Astrocyte (in vitro differentiated cells and primary cell): ENCODE results near the gene MICAL3.

Source experiments
- EZH2 ChIP-seq: IDR thresholded peaks from 2 replicates; pipeline ENCODE4 v1.6.1; 2012; ENCODE audit warnings: mild to moderate bottlenecking, low read length, inconsistent platforms; ENCODE audit not compliant: insufficient read depth
- TF ChIP-seq, protein P1 (sequence below): IDR thresholded peaks from 2 replicates; pipeline ENCODE4 v1.5.1; 2011; ENCODE audit warnings: low read depth, mild to moderate bottlenecking, inconsistent platforms, low read length, moderate library complexity; ENCODE audit not compliant: insufficient read depth

DNA sequence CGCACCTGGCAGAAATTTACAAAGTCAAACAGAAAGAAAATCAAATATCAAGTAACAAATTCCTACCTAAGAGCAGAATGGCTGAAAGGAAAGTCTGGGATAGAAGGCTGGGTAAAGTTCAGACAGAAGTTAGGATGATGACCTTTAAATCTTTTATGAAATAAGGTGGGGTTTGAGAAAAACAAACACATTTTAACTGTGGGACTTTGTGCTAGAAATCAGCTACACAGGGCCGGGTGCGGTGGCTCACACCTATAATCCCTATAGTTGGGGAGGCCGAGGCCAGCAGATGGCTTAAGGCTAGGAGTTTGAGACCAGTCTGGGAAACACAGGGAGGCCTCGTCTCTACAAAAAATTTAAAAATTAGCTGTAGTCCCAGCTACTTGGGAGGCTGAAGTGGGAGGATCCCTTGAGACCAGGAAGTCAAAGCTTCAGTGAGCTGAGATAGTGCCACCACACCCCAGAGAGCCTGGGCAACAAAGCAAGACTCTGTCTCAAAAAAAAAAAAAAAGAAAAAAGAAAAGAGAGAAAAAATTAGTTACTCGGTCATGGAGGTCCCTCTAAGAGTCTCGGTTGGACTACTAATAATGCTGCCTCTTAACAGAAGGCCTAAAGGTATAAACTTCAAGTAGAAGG is 130.3 kb downstream of the MICAL3 start:
- TF ChIP-seq, protein P1, sequence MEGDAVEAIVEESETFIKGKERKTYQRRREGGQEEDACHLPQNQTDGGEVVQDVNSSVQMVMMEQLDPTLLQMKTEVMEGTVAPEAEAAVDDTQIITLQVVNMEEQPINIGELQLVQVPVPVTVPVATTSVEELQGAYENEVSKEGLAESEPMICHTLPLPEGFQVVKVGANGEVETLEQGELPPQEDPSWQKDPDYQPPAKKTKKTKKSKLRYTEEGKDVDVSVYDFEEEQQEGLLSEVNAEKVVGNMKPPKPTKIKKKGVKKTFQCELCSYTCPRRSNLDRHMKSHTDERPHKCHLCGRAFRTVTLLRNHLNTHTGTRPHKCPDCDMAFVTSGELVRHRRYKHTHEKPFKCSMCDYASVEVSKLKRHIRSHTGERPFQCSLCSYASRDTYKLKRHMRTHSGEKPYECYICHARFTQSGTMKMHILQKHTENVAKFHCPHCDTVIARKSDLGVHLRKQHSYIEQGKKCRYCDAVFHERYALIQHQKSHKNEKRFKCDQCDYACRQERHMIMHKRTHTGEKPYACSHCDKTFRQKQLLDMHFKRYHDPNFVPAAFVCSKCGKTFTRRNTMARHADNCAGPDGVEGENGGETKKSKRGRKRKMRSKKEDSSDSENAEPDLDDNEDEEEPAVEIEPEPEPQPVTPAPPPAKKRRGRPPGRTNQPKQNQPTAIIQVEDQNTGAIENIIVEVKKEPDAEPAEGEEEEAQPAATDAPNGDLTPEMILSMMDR, result no peak
- no peak for TF ChIP-seq EZH2
